Liver (tissue), 9 donors: ENCODE measurements around the gene IYD. TPM values are rescaled to one million over a fixed set of nuclear protein-coding genes. Genes with fewer than 3 reads are reported as not detected.

Source experiments
- DNase-seq: peaks from one replicate; pipeline ENCODE4 v3.0.0-alpha.2; 2017; ENCODE audit warnings: low spot score
- H3K27ac ChIP-seq, 2 donors: one replicate each; pipeline ENCODE4 v1.7.0; 2013; ENCODE audit warnings: inconsistent platforms in 2 of 2, low read length in 2 of 2, control low read depth in 1 of 2, low read depth in 1 of 2, mild to moderate bottlenecking in 1 of 2
- H3K27me3 ChIP-seq, 4 donors: one replicate each; pipeline versions ENCODE4 v1.6.1 to v1.7.0; 2013; ENCODE audit warnings: low read length in 3 of 4, inconsistent platforms in 1 of 4, mild to moderate bottlenecking in 1 of 4, moderate library complexity in 1 of 4; ENCODE audit not compliant: control insufficient read depth in 4 of 4, insufficient read depth in 4 of 4
- H3K36me3 ChIP-seq, 4 donors: one replicate each; pipeline versions ENCODE4 v1.6.1 to v1.7.0; 2013; ENCODE audit warnings: low read length in 3 of 4, mild to moderate bottlenecking in 3 of 4, low read depth in 1 of 4, moderate library complexity in 1 of 4; ENCODE audit not compliant: control insufficient read depth in 4 of 4, insufficient read depth in 3 of 4
- H3K4me1 ChIP-seq, 4 donors: one replicate each; pipeline versions ENCODE4 v1.6.1 to v1.7.0; 2013; ENCODE audit warnings: low read length in 3 of 4, mild to moderate bottlenecking in 3 of 4, moderate library complexity in 1 of 4; ENCODE audit not compliant: control insufficient read depth in 4 of 4, insufficient read depth in 4 of 4
- H3K4me3 ChIP-seq, 3 donors: one replicate each; pipeline versions ENCODE4 v1.6.1 to v1.7.0; 2013; ENCODE audit warnings: low read length in 3 of 3, control low read depth in 1 of 3, low read depth in 1 of 3, mild to moderate bottlenecking in 1 of 3
- H3K9ac ChIP-seq, 2 donors: one replicate each; pipeline ENCODE4 v1.7.0; 2013; ENCODE audit warnings: low read length in 2 of 2, mild to moderate bottlenecking in 2 of 2, moderate library complexity in 2 of 2, control low read depth in 1 of 2, low read depth in 1 of 2
- H3K9me3 ChIP-seq, 4 donors: one replicate each; pipeline versions ENCODE4 v1.6.1 to v1.7.0; 2013; ENCODE audit warnings: low read length in 3 of 4; ENCODE audit not compliant: control insufficient read depth in 4 of 4
- EGR1 ChIP-seq, 2 donors: IDR thresholded peaks; 2 replicates each; pipeline ENCODE4 v1.6.1; 2016 to 2018; ENCODE audit warnings: antibody characterized with exemption in 2 of 2, low read depth in 2 of 2
- FOXA1 ChIP-seq: IDR thresholded peaks from 2 replicates; pipeline ENCODE4 v1.6.1; 2016; ENCODE audit warnings: antibody characterized with exemption
- GABPA ChIP-seq, 2 donors: IDR thresholded peaks in 1 of 2; conservative IDR thresholded peaks in 1 of 2; 2 replicates each; pipeline ENCODE4 v1.6.1; 2016; ENCODE audit warnings: antibody characterized with exemption in 2 of 2, mild to moderate bottlenecking in 1 of 2, moderate library complexity in 1 of 2
- HNF4A ChIP-seq, 2 donors: conservative IDR thresholded peaks; 2 replicates each; pipeline ENCODE4 v1.6.1; 2016; ENCODE audit warnings: antibody characterized with exemption in 2 of 2, mild to moderate bottlenecking in 2 of 2
- HNF4G ChIP-seq: IDR thresholded peaks from 2 replicates; pipeline ENCODE4 v1.6.1; 2016; ENCODE audit warnings: antibody characterized with exemption
- JUND ChIP-seq, 2 donors: IDR thresholded peaks; 2 replicates each; pipeline ENCODE4 v1.6.1; 2016; ENCODE audit warnings: antibody characterized with exemption in 2 of 2
- NR2F2 ChIP-seq: IDR thresholded peaks from 2 replicates; pipeline ENCODE4 v1.6.1; 2016; ENCODE audit warnings: antibody characterized with exemption
- RAD21 ChIP-seq, 2 donors: IDR thresholded peaks; 2 replicates each; pipeline ENCODE4 v1.6.1; 2016; ENCODE audit warnings: antibody characterized with exemption in 2 of 2, mild to moderate bottlenecking in 2 of 2
- RXRA ChIP-seq, 2 donors: IDR thresholded peaks; 2 replicates each; pipeline ENCODE4 v1.6.1; 2017 to 2018; ENCODE audit warnings: antibody characterized with exemption in 2 of 2, mild to moderate bottlenecking in 1 of 2
- SP1 ChIP-seq: IDR thresholded peaks from 2 replicates; pipeline ENCODE4 v1.6.1; 2018; ENCODE audit warnings: antibody characterized with exemption, mild to moderate bottlenecking
- YY1 ChIP-seq: IDR thresholded peaks from 2 replicates; pipeline ENCODE4 v1.6.1; 2016; ENCODE audit warnings: antibody characterized with exemption, mild to moderate bottlenecking
- whole genome bisulfite sequencing: extraction: QIAGEN DNeasy Blood & Tissue Kit; methylation state at CpG from one replicate; pipeline ENCODE4 v1.1.7; 2013; 5-methylcytosine and 5-hydroxymethylcytosine counted together
- polyA plus RNA-seq, 2 donors: library from polyadenylated mRNA; stranded (reverse) in 1 of 2; unstranded in 1 of 2; fragments of 200-250 nt in 1 of 2; fragments of >200 nt in 1 of 2; fragmentation: Nextera tagmentation in 1 of 2; extraction: Ambion mirVana in 1 of 2; gene quantifications; one replicate each; pipeline versions ENCODE4 v1.2.1 to v1.2.3, GENCODE V29; 2013 to 2015
- total RNA-seq, 2 donors: library from RNA; depleted of rRNA; stranded (reverse); fragments of >200 nt; gene quantifications; one replicate each; pipeline ENCODE4 v1.2.3, GENCODE V29; 2014
- TF ChIP-seq, protein P1 (sequence below): IDR thresholded peaks from 2 replicates; pipeline ENCODE4 v1.6.1; 2016; ENCODE audit warnings: antibody characterized with exemption
- TF ChIP-seq, protein P2 (sequence below): fragments of 150-350 bp; IDR thresholded peaks from 2 replicates; pipeline ENCODE4 v1.5.1; 2017; ENCODE audit warnings: improper control_type of control experiment, low read depth, low read length; ENCODE audit not compliant: missing input control
- TF ChIP-seq, protein P3 (sequence below): IDR thresholded peaks from 2 replicates; pipeline ENCODE4 v1.6.1; 2016; ENCODE audit warnings: antibody characterized with exemption
- TF ChIP-seq, protein P4 (sequence below): IDR thresholded peaks from 2 replicates; pipeline ENCODE4 v1.6.1; 2016; ENCODE audit warnings: antibody characterized with exemption
- donor health status: healthy.
- donor health status: healthy.
- donor health status: healthy.
- donor health status: healthy.
- donor health status: healthy.

Gene IYD
- total and polyA plus RNA-seq, 4 donors, result 1.6 to 6.2 (median 2.6) TPM

DNA sequence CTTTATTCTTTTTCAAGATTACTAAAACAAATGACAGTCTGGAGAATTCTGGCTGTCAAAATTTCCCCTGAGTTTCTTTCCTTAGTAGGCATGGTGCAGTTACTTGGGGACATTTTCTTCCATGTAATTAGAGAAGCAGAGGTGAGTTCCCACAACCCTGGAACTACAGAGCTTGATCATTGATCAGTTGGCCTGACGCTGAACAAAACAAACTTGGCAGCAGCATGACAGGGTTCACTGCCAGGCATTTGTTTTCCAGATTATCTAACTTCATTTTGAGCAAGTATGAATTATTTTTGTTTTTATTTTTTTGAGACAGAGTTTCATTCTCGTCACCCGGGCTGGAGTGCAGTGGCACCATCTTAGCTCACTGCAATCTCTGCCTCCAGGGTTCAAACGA, 22.6 kb downstream of the IYD start:
- Histone ChIP-seq H3K36me3 (no peaks in the 10 kb centered on the region), H3K4me1 (peaks cover 7 to 44% (median 41%) of the 10 kb centered on the region in 4 donors), H3K9ac (peak overlapping the region in 1 of 2 donors; percentile 7), H3K4me3 (no peak overlapping the region), H3K27me3 (no peaks in the 10 kb centered on the region), H3K27ac (peak overlapping the region; percentile 92 to 99), H3K9me3 (no peaks in the 10 kb centered on the region)
- no peak for DNase-seq
- WGBS, result 37% methylated on average over 4 of the region's 4 CpGs
- TF ChIP-seq, protein P1, sequence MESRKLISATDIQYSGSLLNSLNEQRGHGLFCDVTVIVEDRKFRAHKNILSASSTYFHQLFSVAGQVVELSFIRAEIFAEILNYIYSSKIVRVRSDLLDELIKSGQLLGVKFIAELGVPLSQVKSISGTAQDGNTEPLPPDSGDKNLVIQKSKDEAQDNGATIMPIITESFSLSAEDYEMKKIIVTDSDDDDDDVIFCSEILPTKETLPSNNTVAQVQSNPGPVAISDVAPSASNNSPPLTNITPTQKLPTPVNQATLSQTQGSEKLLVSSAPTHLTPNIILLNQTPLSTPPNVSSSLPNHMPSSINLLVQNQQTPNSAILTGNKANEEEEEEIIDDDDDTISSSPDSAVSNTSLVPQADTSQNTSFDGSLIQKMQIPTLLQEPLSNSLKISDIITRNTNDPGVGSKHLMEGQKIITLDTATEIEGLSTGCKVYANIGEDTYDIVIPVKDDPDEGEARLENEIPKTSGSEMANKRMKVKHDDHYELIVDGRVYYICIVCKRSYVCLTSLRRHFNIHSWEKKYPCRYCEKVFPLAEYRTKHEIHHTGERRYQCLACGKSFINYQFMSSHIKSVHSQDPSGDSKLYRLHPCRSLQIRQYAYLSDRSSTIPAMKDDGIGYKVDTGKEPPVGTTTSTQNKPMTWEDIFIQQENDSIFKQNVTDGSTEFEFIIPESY, result no peak
- TF ChIP-seq GABPA (IDR thresholded peaks at IDR 0.05 in 1 of 2, conservative IDR thresholded peaks at IDR 0.05 in 1 of 2) (no peak), YY1 (peak; percentile 35), HNF4A (conservative IDR thresholded peaks at IDR 0.05) (peak; percentile 67), JUND (IDR thresholded peaks at IDR 0.05) (peak in 1 of 2 donors; percentile 40), RAD21 (IDR thresholded peaks at IDR 0.05) (no peak), SP1 (peak; percentile 52), NR2F2 (no peak), RXRA (IDR thresholded peaks at IDR 0.05) (peak in 1 of 2 donors; percentile 53)

DNA sequence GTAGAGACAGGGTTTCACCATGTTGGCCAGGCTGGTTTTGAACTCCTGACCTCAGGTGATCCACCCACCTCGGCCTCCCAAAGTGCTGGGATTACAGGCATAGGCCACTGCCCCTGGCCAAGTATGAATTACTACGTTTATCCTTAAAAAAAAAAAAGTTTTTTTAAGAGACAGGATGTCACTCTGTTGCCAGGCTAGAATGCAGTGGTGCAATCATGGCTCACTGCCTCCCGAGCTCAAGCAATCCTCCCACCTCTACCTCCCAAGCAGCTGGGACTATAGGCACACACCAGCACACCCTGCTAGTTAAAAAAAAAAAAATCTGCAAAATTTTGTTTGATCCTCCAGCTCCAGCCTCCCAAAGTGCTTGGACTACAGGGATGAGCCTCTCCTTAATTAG, 23.1 kb downstream of the IYD start:
- H3K9me3 ChIP-seq, result no peaks in the 10 kb centered on the region

DNA sequence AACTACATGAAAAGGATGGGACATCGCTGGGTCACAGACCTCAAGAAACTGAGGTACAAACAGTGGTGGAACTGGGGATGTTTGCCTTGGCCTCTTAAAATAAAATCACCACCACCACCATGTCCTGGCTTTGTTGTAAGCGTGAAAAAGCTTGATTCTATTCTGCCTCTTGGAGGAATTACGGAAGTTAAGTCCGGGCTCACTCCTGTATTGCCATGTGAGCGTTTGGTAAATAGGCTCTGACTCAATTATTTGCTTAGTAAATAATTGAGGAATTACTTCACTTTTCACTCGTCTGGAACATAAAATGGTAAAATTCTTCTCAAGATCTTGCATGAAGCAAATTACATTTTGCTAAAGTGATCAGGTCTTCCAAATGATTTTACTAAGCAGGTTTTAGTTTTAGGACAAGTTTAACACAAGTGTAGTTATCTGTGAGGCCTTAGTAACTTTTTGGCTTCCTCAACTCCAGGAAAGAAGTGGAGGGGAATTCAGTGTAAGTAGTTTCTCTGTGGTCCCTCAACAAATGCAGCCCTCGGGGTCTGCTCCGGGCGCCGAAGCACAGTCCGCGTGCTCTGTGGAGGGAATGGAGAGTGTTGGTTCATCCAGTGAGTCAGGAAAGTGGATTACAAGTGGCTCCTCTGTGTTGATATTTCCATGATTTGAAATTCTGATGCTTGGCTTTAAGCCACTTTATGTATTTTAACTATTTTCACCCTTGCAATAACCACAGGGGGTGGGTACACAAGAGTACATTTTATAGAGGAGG, 23.8 kb downstream of the IYD start:
- H3K27ac ChIP-seq, result peak overlapping the region; percentile 92 to 99
- no peaks in the 10 kb centered on the region for H3K36me3 ChIP-seq
- no peak for DNase-seq
- peaks cover 7 to 44% (median 41%) of the 10 kb centered on the region in 4 donors for H3K4me1 ChIP-seq
- no peaks in the 10 kb centered on the region for H3K9me3 ChIP-seq
- peak overlapping the region; percentile 19 to 79 for H3K9ac ChIP-seq
- no peaks in the 10 kb centered on the region for H3K27me3 ChIP-seq
- peak overlapping the region in 1 of 3 donors; percentile 51 for H3K4me3 ChIP-seq
- 55% methylated on average over 12 of the region's 12 CpGs for WGBS
- TF ChIP-seq GABPA (IDR thresholded peaks at IDR 0.05 in 1 of 2, conservative IDR thresholded peaks at IDR 0.05 in 1 of 2), result no peak
- TF ChIP-seq FOXA1, result peak; percentile 88
- TF ChIP-seq SP1, result peak; percentile 38
- TF ChIP-seq, protein P2, sequence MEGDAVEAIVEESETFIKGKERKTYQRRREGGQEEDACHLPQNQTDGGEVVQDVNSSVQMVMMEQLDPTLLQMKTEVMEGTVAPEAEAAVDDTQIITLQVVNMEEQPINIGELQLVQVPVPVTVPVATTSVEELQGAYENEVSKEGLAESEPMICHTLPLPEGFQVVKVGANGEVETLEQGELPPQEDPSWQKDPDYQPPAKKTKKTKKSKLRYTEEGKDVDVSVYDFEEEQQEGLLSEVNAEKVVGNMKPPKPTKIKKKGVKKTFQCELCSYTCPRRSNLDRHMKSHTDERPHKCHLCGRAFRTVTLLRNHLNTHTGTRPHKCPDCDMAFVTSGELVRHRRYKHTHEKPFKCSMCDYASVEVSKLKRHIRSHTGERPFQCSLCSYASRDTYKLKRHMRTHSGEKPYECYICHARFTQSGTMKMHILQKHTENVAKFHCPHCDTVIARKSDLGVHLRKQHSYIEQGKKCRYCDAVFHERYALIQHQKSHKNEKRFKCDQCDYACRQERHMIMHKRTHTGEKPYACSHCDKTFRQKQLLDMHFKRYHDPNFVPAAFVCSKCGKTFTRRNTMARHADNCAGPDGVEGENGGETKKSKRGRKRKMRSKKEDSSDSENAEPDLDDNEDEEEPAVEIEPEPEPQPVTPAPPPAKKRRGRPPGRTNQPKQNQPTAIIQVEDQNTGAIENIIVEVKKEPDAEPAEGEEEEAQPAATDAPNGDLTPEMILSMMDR, result no peak
- peak; percentile 30 for TF ChIP-seq YY1
- TF ChIP-seq, protein P3, sequence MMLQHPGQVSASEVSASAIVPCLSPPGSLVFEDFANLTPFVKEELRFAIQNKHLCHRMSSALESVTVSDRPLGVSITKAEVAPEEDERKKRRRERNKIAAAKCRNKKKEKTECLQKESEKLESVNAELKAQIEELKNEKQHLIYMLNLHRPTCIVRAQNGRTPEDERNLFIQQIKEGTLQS, result no peak
- TF ChIP-seq, protein P4, sequence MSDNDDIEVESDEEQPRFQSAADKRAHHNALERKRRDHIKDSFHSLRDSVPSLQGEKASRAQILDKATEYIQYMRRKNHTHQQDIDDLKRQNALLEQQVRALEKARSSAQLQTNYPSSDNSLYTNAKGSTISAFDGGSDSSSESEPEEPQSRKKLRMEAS, result peak; percentile 18
- no peak for TF ChIP-seq HNF4G
- TF ChIP-seq, protein P1, result no peak
- no peak for TF ChIP-seq EGR1 (IDR thresholded peaks at IDR 0.05; ENCODE audit: low read depth in 2 of 2)
- TF ChIP-seq JUND (IDR thresholded peaks at IDR 0.05), result peak; percentile 68 to 80

More for the DNA sequence above, 23.1 kb downstream of the IYD start:
- TF ChIP-seq SP1 (no peak), RXRA (IDR thresholded peaks at IDR 0.05) (peak in 1 of 2 donors; percentile 36), NR2F2 (no peak)
- TF ChIP-seq, protein P2, result no peak
- Histone ChIP-seq H3K27ac (peak overlapping the region; percentile 92 to 99), H3K9ac (peak overlapping the region; percentile 19 to 79), H3K4me3 (peak overlapping the region in 1 of 3 donors; percentile 51), H3K36me3 (no peaks in the 10 kb centered on the region), H3K4me1 (peaks cover 7 to 44% (median 41%) of the 10 kb centered on the region in 4 donors), H3K27me3 (no peaks in the 10 kb centered on the region)
- 20% methylated on average over 3 of the region's 3 CpGs for WGBS
- no peak for DNase-seq
